GM12872 (cell line): ENCODE measurements around the gene CEACAM7.

Source experiments
- TF ChIP-seq, protein P1 (sequence below): IDR thresholded peaks from 3 replicates; pipeline ENCODE4 v1.5.1; 2011; ENCODE audit warnings: low read depth, mild to moderate bottlenecking, low read length, moderate library complexity; ENCODE audit not compliant: insufficient read depth

CEACAM7 gene

GRCh38 chr19:41688098-41688497 lies at the start of gene CEACAM7:
TSS of gene CEACAM7 (minus strand) at chr19:41688270. CDS start at chr19:41688165, 105 bp downstream.
- TF ChIP-seq, protein P1, sequence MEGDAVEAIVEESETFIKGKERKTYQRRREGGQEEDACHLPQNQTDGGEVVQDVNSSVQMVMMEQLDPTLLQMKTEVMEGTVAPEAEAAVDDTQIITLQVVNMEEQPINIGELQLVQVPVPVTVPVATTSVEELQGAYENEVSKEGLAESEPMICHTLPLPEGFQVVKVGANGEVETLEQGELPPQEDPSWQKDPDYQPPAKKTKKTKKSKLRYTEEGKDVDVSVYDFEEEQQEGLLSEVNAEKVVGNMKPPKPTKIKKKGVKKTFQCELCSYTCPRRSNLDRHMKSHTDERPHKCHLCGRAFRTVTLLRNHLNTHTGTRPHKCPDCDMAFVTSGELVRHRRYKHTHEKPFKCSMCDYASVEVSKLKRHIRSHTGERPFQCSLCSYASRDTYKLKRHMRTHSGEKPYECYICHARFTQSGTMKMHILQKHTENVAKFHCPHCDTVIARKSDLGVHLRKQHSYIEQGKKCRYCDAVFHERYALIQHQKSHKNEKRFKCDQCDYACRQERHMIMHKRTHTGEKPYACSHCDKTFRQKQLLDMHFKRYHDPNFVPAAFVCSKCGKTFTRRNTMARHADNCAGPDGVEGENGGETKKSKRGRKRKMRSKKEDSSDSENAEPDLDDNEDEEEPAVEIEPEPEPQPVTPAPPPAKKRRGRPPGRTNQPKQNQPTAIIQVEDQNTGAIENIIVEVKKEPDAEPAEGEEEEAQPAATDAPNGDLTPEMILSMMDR: no peak

GRCh38 chr19:41735071-41735600 lies 47.1 kb upstream of the CEACAM7 start:
- TF ChIP-seq, protein P1: no peak

DNA sequence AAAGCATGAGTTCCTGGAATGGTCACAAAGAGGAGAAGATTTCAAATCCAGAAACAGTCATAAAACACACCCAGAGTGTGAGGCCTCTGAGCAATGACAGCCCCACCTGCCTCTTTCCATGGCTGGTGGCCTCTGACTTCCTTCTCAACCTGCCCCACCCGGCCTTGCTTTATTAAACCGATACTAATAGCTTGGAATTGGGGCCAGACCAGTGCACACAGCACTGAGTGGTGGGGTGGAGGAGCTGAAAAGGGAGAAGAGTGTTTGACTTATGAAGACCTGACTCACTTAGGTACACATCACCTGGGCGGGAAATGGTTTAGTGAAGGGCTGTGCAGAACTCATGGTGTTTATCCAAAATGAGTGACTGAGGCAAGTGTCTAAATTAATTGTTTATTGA lies 46.5 kb upstream of the CEACAM7 start:
- TF ChIP-seq, protein P1: no peak

DNA sequence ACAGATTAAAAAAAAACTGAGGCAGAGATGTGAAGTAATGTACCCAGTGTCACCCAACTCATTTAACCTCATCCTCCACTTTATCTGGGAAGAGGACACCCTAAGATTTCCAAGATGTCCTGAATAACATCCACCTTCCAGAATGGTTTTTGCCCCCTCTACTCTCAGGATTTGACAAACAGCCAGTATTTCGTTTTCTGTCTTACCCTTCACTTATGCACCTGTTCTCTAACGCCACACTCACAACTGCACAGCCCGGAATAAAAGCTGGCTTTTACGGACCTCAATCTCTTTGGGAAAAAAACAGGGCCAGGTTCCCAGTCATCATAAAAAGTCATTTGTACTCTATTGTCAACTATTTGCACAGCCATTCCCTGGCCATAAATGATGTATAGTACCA lies 46.1 kb upstream of the CEACAM7 start:
- TF ChIP-seq, protein P1: no peak

DNA sequence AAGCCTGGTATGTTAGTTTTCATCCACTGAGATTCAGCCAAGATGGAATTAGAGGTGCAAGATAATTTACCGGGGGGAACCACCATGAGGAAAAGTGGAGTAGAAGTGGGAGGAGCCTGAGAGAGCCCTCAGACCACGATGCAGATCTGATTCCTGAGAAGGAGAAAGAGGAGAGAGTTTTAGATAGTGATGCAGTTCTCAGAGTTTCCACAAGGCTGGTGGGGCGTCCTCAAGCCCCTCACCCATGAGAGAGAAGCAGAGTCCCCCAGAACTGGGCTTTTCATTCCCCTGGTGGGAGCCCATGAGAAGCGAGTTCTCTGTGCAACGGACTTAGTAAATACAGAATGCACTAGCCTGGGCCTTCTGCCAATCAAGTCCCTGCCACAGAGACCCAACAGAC lies 38.4 kb upstream of the CEACAM7 start:
- TF ChIP-seq, protein P1: peak; percentile 18; the same call in 1 of the 3 replicates

- TF ChIP-seq, protein P1: no peak
Measured at GRCh38 chr19:41720103-41720502, 32.0 kb upstream of the CEACAM7 start.

GRCh38 chr19:41718761-41719160 lies 30.7 kb upstream of the CEACAM7 start:
- TF ChIP-seq, protein P1: no peak

DNA sequence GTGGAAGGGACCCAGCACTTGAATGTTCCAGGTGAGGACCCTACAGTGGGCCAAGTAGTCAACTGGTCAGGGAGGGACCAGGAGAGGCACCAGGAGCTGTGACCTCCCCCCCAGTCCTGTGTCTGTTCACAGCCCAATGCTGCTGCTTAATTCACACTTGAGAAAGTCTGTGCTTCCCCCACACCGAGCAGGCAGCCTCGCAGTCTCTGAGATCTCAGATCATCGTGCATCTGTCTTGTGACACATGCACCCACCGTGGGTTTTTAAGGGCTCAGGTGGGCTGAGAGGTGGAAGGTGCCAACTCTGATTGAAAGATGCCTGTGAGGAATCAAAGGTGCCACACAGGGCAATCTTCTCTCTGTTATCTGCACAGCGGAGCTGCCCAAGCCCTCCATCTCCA lies 26.5 kb upstream of the CEACAM7 start:
- TF ChIP-seq, protein P1: no peak
